ENCODE data around the gene SUPT20HL2.
"Not testable (repeated sequence)": the region's sequence is repeated elsewhere in the genome, so short reads cannot be mapped to it uniquely, and the experiment has no call there.

SUPT20HL2 gene

DNA sequence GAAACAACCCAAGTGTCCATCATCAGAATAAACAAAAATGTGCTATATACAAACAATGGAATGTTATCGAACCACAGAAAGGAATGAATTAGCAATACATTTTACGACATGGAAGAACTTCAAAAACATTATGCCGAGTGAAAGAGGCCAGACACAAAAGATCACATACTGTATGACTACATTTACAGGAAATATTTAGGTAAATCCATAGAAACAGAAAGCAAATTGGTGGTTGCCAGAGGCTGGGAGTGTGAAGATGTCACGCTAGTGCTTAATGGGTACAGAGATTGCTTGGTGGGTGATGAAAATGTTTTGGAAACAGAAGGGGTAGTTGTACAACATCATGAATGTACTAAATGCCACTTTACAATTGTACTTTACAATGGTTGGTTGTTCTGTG lies 5.1 kb downstream of the SUPT20HL2 start:
- not testable (repeated sequence) for DNase-seq

DNA sequence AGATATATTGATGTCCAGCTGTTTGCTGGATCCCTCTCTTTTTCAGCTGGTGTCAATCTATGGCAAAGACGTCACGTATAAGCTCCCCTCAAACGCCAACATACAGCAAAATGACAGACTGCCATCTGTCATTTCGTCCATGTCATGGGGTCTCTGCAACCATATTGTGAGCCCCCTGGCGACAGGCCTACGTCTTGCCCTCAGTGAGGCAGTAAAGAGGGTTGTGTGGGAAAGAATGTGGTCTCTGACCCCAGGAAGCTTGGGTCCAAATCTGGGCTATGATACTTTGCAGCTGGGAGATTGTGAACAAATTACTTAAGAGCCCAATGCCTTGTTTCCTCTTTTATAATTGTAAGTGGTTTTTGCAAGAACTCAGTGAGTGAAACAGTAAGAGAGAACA lies 7.4 kb downstream of the SUPT20HL2 start:
- DNase-seq: no peak

DNA sequence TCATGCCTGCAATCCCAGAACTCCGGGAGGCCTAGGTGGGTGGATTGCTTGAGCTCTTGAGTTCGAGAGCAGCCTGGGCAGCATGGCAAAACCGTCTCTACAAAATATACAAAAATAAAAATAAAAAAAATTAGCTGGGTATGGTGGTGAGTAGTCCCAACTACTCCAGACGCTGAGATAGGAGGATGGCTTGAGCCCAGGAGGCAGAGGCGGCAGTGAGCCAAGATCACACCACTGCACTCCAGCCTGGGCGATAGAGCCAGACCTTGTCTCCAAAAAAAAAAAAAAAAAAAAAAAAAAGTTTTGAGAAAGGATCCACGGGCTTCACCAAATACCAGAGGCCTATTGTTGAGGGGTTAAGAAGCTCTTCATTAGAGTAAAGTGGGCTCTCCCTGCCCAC lies 8.0 kb downstream of the SUPT20HL2 start:
- DNase-seq: no peak

DNA sequence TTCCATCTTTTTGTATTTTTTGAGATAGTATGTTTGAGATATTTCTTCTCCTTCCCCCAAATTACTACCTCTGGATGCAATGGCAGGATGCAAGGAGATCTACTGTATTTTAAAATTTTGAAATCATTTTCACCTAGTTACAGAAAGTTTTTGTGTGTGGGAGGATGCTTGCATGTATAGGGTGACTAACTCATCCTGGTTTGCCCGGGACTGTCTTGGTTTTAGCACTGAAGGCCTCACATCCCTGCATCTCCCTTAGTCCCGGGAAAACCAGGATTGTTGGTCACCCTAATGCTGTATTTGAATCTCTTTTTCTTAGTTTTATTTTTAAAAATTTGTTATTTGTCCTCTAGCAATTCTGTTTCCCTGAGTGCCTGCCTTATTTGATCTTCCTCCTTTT lies 12.1 kb downstream of the SUPT20HL2 start:
- DNase-seq: no peak

DNA sequence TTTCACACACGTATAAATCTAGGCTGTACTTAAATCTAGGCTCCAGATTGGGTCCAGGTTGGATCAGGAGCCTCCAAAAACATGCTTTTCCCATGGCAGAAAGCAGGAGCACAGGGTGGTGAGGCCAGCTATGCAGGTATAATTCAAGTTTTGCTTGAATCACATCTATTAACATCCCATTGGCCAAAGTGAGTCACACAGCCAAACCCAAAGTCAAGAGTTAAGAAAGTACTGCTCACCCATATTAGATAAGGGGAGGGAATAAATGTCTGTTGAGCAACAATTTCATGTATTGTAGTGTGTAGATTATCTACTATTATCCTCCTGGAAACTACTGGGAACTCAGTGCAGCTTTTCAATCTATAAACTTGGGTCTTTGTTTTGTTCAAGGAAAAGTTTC lies 12.8 kb downstream of the SUPT20HL2 start:
- DNase-seq: no peak

DNA sequence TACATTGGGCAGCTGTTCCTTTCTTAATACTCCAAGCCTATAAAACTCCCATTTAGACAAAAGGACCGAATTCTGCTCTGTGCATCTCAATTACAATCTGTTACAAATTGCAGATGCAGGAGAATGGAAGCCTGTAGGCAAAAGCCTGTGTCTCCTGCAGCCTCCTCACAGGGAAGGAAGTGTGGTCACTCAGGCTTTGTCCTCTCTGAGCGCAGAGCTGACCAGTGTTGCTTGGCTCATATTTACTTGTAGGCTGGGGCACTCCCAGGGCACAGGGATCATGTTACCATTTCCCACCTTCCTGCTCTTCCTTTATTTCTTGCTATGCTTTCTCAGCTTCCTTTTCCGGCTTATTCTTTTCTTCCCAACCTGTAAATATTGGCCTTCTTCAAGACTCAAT lies 15.7 kb downstream of the SUPT20HL2 start:
- no peak for DNase-seq

DNA sequence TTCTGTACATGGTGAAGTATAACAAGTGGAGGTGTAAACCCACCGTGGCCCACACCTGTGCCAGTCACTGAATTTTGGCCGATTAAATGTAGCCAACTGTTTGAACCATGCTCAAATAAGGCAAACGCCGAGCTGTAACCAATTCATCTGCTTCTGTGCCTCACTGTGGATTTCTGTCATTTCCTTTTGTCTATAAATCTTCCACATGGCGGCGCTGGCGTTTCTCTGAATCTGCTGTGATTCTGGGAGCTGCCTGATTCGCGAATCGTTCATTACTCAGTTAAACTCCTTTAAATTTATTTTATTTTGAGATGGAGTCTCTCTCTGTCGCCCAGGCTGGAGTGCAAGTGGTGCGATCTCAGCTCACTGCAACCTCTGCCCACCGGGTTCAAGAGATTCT lies 19.2 kb downstream of the SUPT20HL2 start:
- no peak for DNase-seq

DNA sequence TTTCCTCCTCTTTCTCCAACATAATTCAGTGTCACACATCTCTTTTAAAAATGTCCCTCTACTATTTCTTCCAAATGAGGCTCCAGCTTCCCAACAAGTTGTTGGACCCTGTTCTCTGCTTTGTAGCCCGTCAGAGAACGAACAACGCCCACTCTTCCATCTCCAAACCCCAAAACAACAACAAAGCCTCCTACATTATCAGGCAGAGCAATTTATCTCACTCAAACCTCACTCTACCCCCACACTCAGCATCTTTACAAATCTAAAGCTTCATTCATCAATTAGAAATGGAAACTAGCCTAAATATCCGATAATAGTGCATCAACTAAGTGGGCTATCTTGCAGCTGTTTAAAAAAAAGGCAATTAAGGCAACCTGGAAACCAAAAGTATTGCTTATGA lies 20.5 kb downstream of the SUPT20HL2 start:
- DNase-seq: no peak

DNA sequence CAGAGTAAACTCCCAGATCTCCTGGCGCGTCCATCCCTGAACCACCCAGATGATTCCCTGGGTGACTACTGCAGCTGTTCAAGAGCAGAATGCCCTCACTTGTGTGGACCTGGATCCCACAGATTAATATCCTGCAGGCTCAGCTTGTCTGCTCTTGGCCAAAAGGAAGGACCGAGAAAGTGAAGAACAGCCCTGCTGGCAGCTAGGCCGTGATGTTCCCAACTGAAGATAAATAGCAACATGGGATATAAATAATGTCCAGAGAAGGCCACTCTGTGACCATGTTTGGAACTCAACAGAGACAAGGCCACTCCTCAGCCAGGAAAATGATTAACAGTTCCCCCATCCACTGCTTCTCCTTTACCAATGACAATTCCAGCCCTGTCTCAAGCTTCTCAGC lies 21.5 kb downstream of the SUPT20HL2 start:
- DNase-seq: no peak

DNA sequence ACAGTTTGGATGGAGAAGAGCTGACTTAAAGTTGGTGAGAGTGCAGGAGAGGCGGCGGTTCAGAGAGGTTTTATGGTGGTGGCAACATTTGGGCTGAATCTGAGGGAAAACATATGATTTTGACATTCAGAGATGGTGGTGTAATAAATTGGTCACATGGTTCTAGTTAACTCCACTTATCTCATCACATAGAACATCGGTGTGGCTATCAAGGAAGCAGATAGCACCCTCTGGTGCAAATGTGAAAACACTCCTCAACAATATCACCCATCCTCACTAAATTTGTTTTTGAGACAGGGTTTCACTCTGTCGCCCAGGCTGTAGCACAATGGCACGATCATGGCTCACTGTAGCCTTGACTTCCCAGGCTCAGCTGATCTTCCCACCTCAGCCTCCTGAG lies 28.8 kb downstream of the SUPT20HL2 start:
- DNase-seq: no peak

DNA sequence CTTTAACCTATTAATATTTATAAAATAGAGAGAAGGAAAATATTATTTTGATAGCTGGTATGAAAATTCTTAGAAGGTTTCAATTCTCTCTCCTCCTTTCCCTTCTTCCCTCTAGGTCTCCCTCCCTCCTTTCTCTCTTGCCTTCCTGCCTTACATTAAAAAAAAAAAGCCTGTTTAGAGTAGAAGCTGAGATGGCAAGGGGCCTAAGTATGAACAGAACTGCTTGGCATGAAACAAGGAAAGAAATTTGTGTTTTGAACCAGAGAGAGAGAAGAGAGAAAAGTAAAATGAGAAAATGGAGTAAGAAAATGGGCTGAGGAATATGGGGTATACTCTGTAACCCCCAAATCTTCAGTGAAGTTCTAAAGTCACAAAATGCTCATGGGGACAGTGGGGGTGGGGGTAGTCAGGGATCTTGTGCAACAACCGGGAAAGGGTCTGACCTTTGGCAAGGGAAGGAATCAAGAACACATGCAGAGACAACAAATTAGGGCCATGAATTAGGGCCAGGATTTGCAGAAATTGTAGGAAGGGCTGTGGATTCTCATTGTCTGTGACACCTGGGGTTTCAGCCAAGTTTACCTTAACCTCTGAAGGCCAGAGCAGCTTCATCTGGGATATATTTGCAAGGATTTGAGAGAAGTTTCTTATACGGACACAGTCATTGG lies 30.6 kb downstream of the SUPT20HL2 start:
- no peak for DNase-seq

DNA sequence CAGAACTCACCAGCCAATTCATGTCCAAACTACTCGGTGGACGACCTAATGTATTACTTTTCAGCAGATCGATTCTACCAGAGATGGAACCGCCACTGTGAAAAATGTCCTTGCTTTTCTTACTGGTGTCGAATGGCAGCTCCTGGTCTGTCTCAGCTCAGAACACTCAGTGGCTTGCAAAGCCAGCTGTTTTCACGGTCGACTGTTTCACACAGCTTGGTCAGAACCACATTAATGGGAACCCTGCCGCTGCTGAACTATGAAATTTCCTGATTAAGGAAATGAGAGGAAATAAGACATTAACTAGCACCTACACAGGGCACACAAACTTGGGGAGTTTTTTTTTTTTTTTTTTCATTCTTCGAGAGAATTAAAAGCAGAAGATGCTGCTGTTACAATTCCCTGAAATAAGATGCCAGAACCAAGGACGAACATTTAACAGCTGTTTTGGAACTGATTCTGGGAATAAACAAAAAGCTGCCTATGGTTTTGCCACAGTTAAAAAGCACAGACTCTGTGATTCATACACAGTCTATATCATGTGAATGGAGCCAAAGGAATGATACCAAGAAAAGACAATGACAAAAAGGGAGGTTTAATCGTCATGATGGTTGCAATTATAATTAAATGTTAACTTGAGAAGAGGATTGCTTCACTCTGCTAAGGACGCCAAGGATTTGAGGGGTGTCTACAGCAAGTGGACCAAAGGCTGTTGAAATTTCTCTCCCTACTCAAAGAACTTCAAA lies 31.3 kb downstream of the SUPT20HL2 start:
- no peak for DNase-seq

DNA sequence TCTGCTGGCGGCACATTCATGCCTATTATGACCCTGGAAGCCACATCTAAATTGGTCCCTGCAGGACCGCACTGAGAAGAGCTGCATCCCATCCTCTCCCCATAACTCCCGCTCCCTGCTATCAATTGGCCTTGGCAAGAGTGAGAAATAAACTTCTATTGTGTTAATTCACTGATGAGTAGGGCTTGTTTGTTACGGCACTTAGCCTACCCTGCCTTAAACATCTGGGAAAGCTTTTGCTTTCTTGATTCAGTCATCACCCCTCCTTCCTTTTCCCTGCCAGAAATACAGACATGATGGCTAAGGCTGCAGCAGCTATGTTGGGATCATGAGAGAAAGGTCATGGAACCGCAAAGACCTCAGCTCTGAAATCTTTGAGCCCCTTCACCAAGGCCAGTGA lies 36.5 kb downstream of the SUPT20HL2 start:
- DNase-seq: no peak

DNA sequence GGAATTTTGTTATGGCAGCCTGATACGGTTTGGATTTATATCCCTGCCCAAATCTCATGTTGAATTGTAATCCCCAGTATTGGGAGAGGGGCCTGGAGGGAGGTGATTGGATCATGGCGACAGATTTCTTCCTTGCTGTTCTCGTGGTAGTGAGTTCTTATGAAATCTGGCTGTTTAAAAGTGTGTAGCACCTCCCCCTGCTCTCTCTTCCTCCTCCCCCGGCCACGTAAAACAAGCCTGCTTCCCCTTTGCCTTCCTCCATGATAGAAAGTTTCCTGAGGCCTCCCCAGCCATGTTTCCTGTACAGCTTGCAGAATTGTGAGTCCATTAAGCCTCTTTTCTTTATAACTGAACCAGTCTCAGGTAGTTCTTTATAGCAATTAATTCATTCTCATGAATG lies 37.9 kb downstream of the SUPT20HL2 start:
- DNase-seq: no peak

DNA sequence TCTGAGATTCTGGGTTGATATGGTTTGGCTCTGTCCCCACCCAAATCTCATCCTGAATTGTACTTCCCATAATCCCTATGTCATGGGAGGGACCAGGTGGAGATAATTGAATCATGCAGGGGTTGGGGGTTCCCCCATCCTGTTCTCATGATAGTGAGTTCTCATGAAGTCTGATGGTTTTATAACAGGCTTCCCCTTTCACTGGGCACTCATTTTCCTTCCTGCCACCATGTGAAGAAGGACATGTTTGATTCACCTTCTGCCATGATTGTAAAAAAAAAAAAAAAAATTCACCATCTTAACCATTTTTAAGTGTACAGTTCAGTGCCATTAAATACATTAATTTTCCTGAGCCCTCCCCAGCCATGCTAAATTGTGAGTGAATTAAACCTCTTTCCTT lies 42.6 kb downstream of the SUPT20HL2 start:
- no peak for DNase-seq

DNA sequence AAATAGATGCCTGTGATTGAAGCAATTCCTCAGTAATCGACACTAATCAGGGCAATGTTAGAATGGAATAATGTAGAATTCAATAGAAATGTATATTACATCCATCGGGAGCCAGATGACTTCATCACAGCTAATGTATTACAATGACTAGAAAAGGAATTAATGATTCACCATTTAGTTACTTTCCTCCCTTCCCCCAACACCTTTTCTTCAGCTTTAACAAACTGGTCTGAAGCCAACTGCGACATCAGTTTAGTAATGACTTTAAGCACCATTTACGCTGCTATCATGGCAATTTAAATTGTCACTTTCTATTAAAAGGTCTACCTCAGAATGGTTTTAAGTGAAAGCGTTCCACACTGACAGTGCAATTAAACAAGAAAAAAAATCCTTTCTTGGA lies 45.1 kb downstream of the SUPT20HL2 start:
- DNase-seq: no peak

DNA sequence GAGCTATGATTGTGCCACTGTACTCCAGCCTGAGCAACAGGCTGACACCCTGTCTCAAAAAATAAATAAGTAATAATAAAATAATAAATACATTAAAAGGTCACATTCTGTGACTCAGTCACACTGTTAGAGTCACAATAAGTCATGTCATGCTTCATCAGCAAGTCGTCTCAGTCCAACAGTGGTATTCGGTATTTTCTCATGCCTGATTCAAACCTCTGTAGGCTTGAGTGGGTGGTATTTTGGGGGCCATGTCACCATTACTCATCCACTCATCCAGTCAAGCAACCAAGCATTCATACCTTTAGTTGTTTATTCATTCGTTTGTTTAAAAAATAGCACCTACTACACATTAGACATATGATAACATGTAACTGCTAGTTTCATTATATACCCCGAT lies 46.9 kb downstream of the SUPT20HL2 start:
- DNase-seq: no peak

DNA sequence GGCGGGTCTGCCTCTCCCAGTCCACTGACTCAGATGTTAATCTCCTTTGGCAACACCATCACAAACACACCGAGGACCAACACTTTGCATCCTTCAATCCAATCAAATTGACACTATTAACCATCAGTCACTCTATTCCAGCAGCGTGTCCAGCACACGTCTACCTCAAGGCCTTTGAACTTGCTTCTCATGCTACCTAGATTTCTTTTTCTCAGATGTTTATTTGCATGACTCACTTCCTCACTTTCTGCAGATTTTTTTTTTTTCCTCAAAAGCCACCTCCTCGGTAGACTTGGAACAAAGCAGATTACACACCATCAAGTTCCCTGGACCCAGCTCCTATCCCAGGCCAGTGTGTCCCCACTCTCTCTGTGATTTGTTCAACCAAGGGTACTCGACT lies 49.5 kb downstream of the SUPT20HL2 start:
- no peak for DNase-seq

DNA sequence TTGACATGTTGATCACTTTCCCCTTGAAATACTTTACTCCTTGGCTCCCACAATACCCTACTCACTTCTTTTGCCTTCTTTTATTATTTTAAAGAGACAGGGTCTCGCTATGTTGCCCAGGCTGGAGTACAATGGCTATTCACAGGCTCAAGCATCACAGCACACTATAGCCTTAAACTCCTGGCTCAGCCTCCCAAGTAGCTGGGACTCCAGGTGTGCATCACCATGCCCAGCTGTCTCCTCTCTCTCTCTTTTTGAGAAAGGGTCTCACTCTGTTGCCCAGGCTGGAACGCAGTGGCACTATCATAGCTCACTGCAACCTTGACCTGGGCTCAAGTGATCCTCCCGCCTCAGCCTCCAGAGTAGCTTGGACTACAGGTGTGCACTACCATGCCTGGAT lies 51.6 kb downstream of the SUPT20HL2 start:
- no peak for DNase-seq
